Sigmoid colon (tissue), 4 donors: ENCODE measurements around the gene CNDP2.

Experiments
- CTCF ChIP-seq, 4 experiments: fragments of 450-650 bp in 3 of 4; fragments of 200-600 bp in 1 of 4; IDR thresholded peaks; one replicate each; pipeline ENCODE4 v1.5.1; 2016 to 2019; ENCODE audit warnings: antibody characterized with exemption in 4 of 4, mild to moderate bottlenecking in 3 of 4, moderate library complexity in 2 of 4
- EP300 ChIP-seq, 4 donors: sonication (generic); formaldehyde crosslinking; IDR thresholded peaks; one replicate each; pipeline ENCODE4 v1.6.1; 2017; ENCODE audit warnings: antibody characterized with exemption in 4 of 4
- POLR2A ChIP-seq, 2 donors: fragments of 450-650 bp; IDR thresholded peaks; one replicate each; pipeline ENCODE4 v1.6.1; 2016; ENCODE audit warnings: antibody characterized with exemption in 2 of 2, mild to moderate bottlenecking in 2 of 2, moderate library complexity in 2 of 2
- POLR2AphosphoS5 ChIP-seq, 4 donors: sonication (generic); formaldehyde crosslinking; IDR thresholded peaks; one replicate each; pipeline ENCODE4 v1.6.1; 2017; ENCODE audit warnings: antibody characterized with exemption in 4 of 4

GRCh38 chr18:74506448-74507084 lies 10.4 kb downstream of the CNDP2 start:
- TF ChIP-seq POLR2A (IDR thresholded peaks at IDR 0.05) (no peak), POLR2AphosphoS5 (IDR thresholded peaks at IDR 0.05) (no peak), CTCF (IDR thresholded peaks at IDR 0.05) (no peak), EP300 (IDR thresholded peaks at IDR 0.05) (no peak)
